GM12878 (cell line): Measurements from ENCODE around the gene ZBTB16. TPM values are rescaled to one million over a fixed set of nuclear protein-coding genes. Genes with fewer than 3 reads are reported as not detected.

Experiments used
- ATAC-seq: fragments of 200-7000 bp; cut with Tn5 transposase; 3 replicates; pipeline ENCODE4 v1.9.1; 2020; ENCODE audit warnings: mild to moderate bottlenecking, moderate library complexity
- BruUV-seq: library from RNA; stranded (reverse); fragments of 400-500 nt; replicated peaks from 2 replicates; lab custom pipeline; 2021; lab: Mats Ljungman, UMichigan
- CTCF ChIA-PET: fragments of 300-600 bp; sonication (Branson Sonifier 250); formaldehyde crosslinking; extraction: SDS; loops from one replicate; lab custom pipeline; 2021; ENCODE audit warnings: inconsistent platforms; lab: Yijun Ruan, JAX
- POLR2A ChIA-PET: fragments of 350-600 bp; formaldehyde crosslinking; extraction: SDS; loops from one replicate; lab custom pipeline; 2021; ENCODE audit warnings: inconsistent platforms; lab: Charles Lee
- RAD21 ChIA-PET: fragments of 300-600 bp; sonication (Branson Sonifier 250); formaldehyde crosslinking; loops from one replicate; lab custom pipeline; 2023; ENCODE audit warnings: antibody characterized with exemption; ENCODE audit not compliant: unreplicated experiment; lab: Charles Lee
- SMC1A ChIA-PET: fragments of 300-600 bp; sonication (Branson Sonifier 250); formaldehyde crosslinking; loops from one replicate; lab custom pipeline; 2023; ENCODE audit not compliant: unreplicated experiment, uncharacterized antibody; lab: Charles Lee
- DNase-seq: peaks from one replicate; pipeline ENCODE4 v3.0.0-alpha.2; 2011; ENCODE audit warnings: low read depth, low spot score
- FAIRE-seq: peaks from 3 replicates; lab custom pipeline; 2011; peaks lifted over from hg19 to GRCh38; lab: Jason Lieb, UNC
- H2AFZ ChIP-seq: 2 replicates; pipeline ENCODE4 v1.6.0; 2011; ENCODE audit warnings: low read depth, low read length, control low read depth; ENCODE audit not compliant: control insufficient read depth
- H3K27ac ChIP-seq: 2 replicates; pipeline ENCODE4 v1.5.1; 2011; ENCODE audit warnings: control low read depth; ENCODE audit not compliant: control insufficient read depth, insufficient read depth
- H3K27me3 ChIP-seq, 2 experiments: replicated peaks in 1 of 2; 2 replicates each; pipeline versions ENCODE4 v1.6.0 to v1.6.1; 2011; ENCODE audit warnings: low read length in 1 of 2; ENCODE audit not compliant: control insufficient read depth in 2 of 2, insufficient read depth in 2 of 2
- H3K36me3 ChIP-seq, 2 experiments: 2 replicates each; pipeline ENCODE4 v1.5.1; 2011; ENCODE audit warnings: low read length in 1 of 2; ENCODE audit not compliant: control insufficient read depth in 2 of 2, insufficient read depth in 2 of 2
- H3K4me1 ChIP-seq: 2 replicates; pipeline ENCODE4 v1.6.1; 2011; ENCODE audit warnings: mild to moderate bottlenecking, low read length, moderate library complexity, mixed read lengths; ENCODE audit not compliant: control insufficient read depth, insufficient read depth
- H3K4me2 ChIP-seq: 2 replicates; pipeline ENCODE4 v1.6.0; 2011; ENCODE audit warnings: control low read depth; ENCODE audit not compliant: control insufficient read depth, insufficient read depth
- H3K4me3 ChIP-seq: fragments of 200-600 bp; sonication (generic); 2 replicates; pipeline ENCODE4 v1.5.1; 2016
- H3K79me2 ChIP-seq: 2 replicates; pipeline ENCODE4 v1.6.0; 2011; ENCODE audit warnings: low read length; ENCODE audit not compliant: control insufficient read depth, insufficient read depth
- H3K9ac ChIP-seq: 2 replicates; pipeline ENCODE4 v1.8.0; 2011; ENCODE audit warnings: low read length, control low read depth, mixed read lengths; ENCODE audit not compliant: control insufficient read depth, insufficient read depth
- H3K9me3 ChIP-seq: replicated peaks from 3 replicates; pipeline ENCODE4 v1.5.1; 2011; ENCODE audit warnings: mild to moderate bottlenecking, low read length; ENCODE audit not compliant: control insufficient read depth, insufficient read depth
- H4K20me1 ChIP-seq: 2 replicates; pipeline ENCODE4 v1.6.0; 2011; ENCODE audit not compliant: control insufficient read depth, insufficient read depth
- BCLAF1 ChIP-seq: fragments of 450-650 bp; IDR thresholded peaks from 2 replicates; pipeline ENCODE4 v1.6.1; 2017; ENCODE audit warnings: antibody characterized with exemption, mild to moderate bottlenecking, moderate library complexity
- BRCA1 ChIP-seq: IDR thresholded peaks from 2 replicates; pipeline ENCODE4 v1.6.1; 2011; ENCODE audit warnings: low read depth, low read length, improper control_type of control experiment
- CREB1 ChIP-seq: IDR thresholded peaks from 2 replicates; pipeline ENCODE4 v1.6.1; 2012; ENCODE audit warnings: low read depth, mild to moderate bottlenecking, inconsistent platforms
- IKZF1 ChIP-seq: fragments of 450-650 bp; conservative IDR thresholded peaks from 2 replicates; pipeline ENCODE4 v1.6.1; 2017; ENCODE audit warnings: antibody characterized with exemption, mild to moderate bottlenecking
- LARP7 ChIP-seq: fragments of 450-650 bp; IDR thresholded peaks from 2 replicates; pipeline ENCODE4 v1.6.1; 2017; ENCODE audit warnings: mild to moderate bottlenecking
- MTA2 ChIP-seq: fragments of 450-650 bp; IDR thresholded peaks from 2 replicates; pipeline ENCODE4 v1.6.1; 2016; ENCODE audit warnings: low read depth, mild to moderate bottlenecking, moderate library complexity
- RCOR1 ChIP-seq: conservative IDR thresholded peaks from 2 replicates; pipeline ENCODE4 v1.6.1; 2012; ENCODE audit warnings: low read depth, low read length, improper control_type of control experiment
- ZNF207 ChIP-seq: fragments of 450-650 bp; IDR thresholded peaks from 2 replicates; pipeline ENCODE4 v1.6.1; 2014; ENCODE audit warnings: antibody characterized with exemption, mild to moderate bottlenecking, borderline replicate concordance
- WGBS: methylation state at CpG from one replicate; pipeline ENCODE4 v1.1.6; 2016; ENCODE audit warnings: low lambda C conversion rate; ENCODE audit not compliant: insufficient replicate concordance, insufficient coverage; ENCODE audit errors: missing lambda C conversion rate; 5-methylcytosine and 5-hydroxymethylcytosine counted together
- in situ Hi-C: fragments of 300-500 bp; cut with MboI; formaldehyde crosslinking; loops from 9 replicates; pipeline ENCODE4 v1.14.3; 2018; ENCODE audit warnings: mixed read lengths
- intact Hi-C: fragments of 100-400 bp; cut with micrococcal nuclease; formaldehyde crosslinking; loops from one replicate; pipeline ENCODE4 v1.14.2; 2022; ENCODE audit not compliant: unreplicated experiment
- polyA plus RNA-seq, 11 experiments: library from polyadenylated mRNA; depleted of rRNA in 4 of 11; unstranded in 6 of 11; stranded (reverse) in 5 of 11; fragments of >200 nt; fragmentation: Nextera tagmentation in 4 of 11; fragmentation: Illumina TruSeq in 1 of 11; extraction: Ambion mirVana in 4 of 11; extraction: Trizol in 1 of 11; gene quantifications; 1 replicate in 1 of 11; 2 replicates in 10 of 11; pipeline versions ENCODE4 v1.2.1 to v1.2.3, GENCODE V29; 2011 to 2016; ENCODE audit warnings: inconsistent platforms in 2 of 11, missing spikeins in 2 of 11, low read depth in 1 of 11
- total RNA-seq, 4 experiments: library from RNA; depleted of rRNA in 3 of 4; stranded (reverse); fragments of >200 nt in 3 of 4; fragmentation: Illumina TruSeq in 1 of 4; extraction: Trizol in 1 of 4; gene quantifications; 2 replicates each; pipeline versions ENCODE4 v1.2.1 to v1.2.3, GENCODE V29; 2013 to 2021
- TF ChIP-seq, protein P1 (sequence below): IDR thresholded peaks from 2 replicates; pipeline ENCODE4 v1.6.1; 2012; ENCODE audit warnings: mild to moderate bottlenecking, low read depth, low read length
- TF ChIP-seq, protein P2 (sequence below): IDR thresholded peaks from 2 replicates; pipeline ENCODE4 v1.6.1; 2012; ENCODE audit warnings: low read depth, low read length, improper control_type of control experiment
- TF ChIP-seq, protein P3 (sequence below): IDR thresholded peaks from 2 replicates; pipeline ENCODE4 v1.6.1; 2011; ENCODE audit warnings: low read depth, mild to moderate bottlenecking, low read length, moderate library complexity, borderline replicate concordance; ENCODE audit errors: extremely low read depth

ZBTB16 gene
- total and polyA plus RNA-seq, 10 of the 15 experiments (the other 5 are each of a cell fraction or from before 2014, with no cell fraction given): 0.38 TPM; not detected in 9

- TF ChIP-seq, protein P1, sequence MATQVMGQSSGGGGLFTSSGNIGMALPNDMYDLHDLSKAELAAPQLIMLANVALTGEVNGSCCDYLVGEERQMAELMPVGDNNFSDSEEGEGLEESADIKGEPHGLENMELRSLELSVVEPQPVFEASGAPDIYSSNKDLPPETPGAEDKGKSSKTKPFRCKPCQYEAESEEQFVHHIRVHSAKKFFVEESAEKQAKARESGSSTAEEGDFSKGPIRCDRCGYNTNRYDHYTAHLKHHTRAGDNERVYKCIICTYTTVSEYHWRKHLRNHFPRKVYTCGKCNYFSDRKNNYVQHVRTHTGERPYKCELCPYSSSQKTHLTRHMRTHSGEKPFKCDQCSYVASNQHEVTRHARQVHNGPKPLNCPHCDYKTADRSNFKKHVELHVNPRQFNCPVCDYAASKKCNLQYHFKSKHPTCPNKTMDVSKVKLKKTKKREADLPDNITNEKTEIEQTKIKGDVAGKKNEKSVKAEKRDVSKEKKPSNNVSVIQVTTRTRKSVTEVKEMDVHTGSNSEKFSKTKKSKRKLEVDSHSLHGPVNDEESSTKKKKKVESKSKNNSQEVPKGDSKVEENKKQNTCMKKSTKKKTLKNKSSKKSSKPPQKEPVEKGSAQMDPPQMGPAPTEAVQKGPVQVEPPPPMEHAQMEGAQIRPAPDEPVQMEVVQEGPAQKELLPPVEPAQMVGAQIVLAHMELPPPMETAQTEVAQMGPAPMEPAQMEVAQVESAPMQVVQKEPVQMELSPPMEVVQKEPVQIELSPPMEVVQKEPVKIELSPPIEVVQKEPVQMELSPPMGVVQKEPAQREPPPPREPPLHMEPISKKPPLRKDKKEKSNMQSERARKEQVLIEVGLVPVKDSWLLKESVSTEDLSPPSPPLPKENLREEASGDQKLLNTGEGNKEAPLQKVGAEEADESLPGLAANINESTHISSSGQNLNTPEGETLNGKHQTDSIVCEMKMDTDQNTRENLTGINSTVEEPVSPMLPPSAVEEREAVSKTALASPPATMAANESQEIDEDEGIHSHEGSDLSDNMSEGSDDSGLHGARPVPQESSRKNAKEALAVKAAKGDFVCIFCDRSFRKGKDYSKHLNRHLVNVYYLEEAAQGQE: no peak
- TF ChIP-seq BCLAF1: no peak
These were observed 18.9 kb downstream of the ZBTB16 start (continued) for GRCh38 chr11:114078423-114078822.

DNA sequence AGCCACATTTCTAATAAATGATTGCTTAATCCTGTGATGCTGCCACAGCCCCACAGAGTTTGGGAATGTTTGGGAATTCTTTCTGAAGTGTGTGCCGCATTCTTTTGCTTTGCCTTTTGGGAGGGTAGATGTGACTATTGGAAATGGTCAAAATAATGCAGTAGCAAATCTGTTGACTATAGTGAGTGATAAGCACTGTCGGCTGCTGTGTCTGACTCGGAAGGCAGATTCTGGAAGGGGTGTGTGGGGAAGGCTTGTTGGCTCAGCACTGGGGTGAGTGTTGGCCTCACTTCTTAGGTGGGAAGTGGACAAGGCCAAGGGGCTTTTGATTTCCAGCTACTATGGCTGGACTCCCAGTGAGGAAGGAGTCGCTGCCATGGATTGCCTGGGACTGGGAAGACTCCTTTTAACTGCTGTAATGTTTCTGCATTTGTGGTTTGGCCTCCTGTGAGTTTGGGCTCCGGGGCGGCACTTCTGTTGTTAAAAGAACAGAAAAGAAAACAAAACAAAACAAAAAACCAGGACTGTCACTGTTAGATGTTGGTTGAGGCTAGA, 20.1 kb downstream of the ZBTB16 start:
- CTCF ChIA-PET: no interaction called here
- no peaks in the 10 kb centered on the region for H4K20me1 ChIP-seq
- intact Hi-C loops: no loop called here

More for the DNA sequence above, 20.1 kb downstream of the ZBTB16 start:
- Histone ChIP-seq H3K27me3 (peaks cover 3 to 5% of the 10 kb centered on the region in 2 experiments; a peak in 2 of 4 replicates), H3K36me3 (no peaks in the 10 kb centered on the region), H3K9me3 (no peaks in the 10 kb centered on the region), H3K4me2 (no peak overlapping the region), H3K79me2 (no peaks in the 10 kb centered on the region), H3K4me1 (no peaks in the 10 kb centered on the region), H3K4me3 (no peak overlapping the region), H3K9ac (no peak overlapping the region), H3K27ac (no peak overlapping the region), H2AFZ (no peak overlapping the region)
- ATAC-seq (no peak), FAIRE-seq (no peak), DNase-seq (no peak)
- ChIA-PET RAD21 (no interaction called here), POLR2A (no interaction called here), SMC1A (no interaction called here)
- TF ChIP-seq IKZF1 (no peak), LARP7 (no peak), CREB1 (no peak), MTA2 (no peak), ZNF207 (no peak), BRCA1 (no peak), RCOR1 (no peak)
- TF ChIP-seq, protein P2, sequence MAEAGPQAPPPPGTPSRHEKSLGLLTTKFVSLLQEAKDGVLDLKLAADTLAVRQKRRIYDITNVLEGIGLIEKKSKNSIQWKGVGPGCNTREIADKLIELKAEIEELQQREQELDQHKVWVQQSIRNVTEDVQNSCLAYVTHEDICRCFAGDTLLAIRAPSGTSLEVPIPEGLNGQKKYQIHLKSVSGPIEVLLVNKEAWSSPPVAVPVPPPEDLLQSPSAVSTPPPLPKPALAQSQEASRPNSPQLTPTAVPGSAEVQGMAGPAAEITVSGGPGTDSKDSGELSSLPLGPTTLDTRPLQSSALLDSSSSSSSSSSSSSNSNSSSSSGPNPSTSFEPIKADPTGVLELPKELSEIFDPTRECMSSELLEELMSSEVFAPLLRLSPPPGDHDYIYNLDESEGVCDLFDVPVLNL: no peak
- TF ChIP-seq, protein P3, sequence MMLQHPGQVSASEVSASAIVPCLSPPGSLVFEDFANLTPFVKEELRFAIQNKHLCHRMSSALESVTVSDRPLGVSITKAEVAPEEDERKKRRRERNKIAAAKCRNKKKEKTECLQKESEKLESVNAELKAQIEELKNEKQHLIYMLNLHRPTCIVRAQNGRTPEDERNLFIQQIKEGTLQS: no peak
- WGBS: 52% methylated on average over 6 of the region's 6 CpGs
- no TSS peak for BruUV-seq
- in situ Hi-C loops: no loop called here
